Vagina (tissue), 2 donors: ENCODE data around the gene B3GLCT.

Experiments
- POLR2A ChIP-seq, 2 donors: fragments of 450-650 bp; IDR thresholded peaks; one replicate each; pipeline ENCODE4 v1.6.1; 2017; ENCODE audit warnings: antibody characterized with exemption in 2 of 2, mild to moderate bottlenecking in 2 of 2, moderate library complexity in 2 of 2
- POLR2AphosphoS5 ChIP-seq, 2 donors: sonication (generic); formaldehyde crosslinking; IDR thresholded peaks; one replicate each; pipeline ENCODE4 v1.9.0; 2017; ENCODE audit warnings: antibody characterized with exemption in 2 of 2, mild to moderate bottlenecking in 2 of 2, low read depth in 1 of 2; ENCODE audit not compliant: insufficient read depth in 1 of 2
- TF ChIP-seq, protein P1 (sequence below), 3 experiments: fragments of 450-650 bp in 2 of 3; fragments of 200-600 bp in 1 of 3; sonication (generic) in 1 of 3; IDR thresholded peaks; one replicate each; pipeline ENCODE4 v1.5.1; 2017 to 2019; ENCODE audit warnings: antibody characterized with exemption in 3 of 3, mild to moderate bottlenecking in 2 of 3, moderate library complexity in 2 of 3

DNA sequence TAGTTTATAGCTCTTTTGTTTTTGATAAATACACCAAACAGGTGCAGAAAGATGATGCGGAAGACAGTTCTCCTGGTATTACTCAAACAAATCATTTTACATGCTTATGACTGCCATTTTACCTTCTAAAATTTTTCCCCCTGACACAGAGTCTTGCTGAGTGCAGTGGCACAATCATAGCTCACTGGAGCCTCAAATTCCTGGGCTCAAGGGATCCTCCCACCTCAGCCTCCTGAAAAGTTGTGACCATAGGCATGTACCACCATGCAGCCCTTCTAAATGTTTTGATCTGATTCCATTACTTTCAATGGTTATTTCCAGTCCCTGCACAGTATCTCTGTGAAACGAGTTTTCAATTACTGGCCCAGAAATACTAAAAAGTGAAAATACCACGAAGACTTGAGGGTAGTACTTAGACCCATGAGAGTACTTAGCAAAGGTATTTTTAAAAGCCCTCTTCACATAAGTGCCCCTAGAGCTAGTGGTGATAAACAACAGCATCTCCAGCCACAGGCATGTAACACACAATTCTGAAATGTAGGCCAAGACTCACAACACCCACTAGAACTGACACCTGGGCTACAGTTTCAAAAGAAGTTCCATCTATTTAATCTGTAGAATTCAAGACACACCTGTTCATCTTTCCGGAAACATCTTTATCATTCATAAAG lies 49.3 kb upstream of the B3GLCT start:
- TF ChIP-seq, protein P1, sequence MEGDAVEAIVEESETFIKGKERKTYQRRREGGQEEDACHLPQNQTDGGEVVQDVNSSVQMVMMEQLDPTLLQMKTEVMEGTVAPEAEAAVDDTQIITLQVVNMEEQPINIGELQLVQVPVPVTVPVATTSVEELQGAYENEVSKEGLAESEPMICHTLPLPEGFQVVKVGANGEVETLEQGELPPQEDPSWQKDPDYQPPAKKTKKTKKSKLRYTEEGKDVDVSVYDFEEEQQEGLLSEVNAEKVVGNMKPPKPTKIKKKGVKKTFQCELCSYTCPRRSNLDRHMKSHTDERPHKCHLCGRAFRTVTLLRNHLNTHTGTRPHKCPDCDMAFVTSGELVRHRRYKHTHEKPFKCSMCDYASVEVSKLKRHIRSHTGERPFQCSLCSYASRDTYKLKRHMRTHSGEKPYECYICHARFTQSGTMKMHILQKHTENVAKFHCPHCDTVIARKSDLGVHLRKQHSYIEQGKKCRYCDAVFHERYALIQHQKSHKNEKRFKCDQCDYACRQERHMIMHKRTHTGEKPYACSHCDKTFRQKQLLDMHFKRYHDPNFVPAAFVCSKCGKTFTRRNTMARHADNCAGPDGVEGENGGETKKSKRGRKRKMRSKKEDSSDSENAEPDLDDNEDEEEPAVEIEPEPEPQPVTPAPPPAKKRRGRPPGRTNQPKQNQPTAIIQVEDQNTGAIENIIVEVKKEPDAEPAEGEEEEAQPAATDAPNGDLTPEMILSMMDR (IDR thresholded peaks at IDR 0.05), result no peak
- TF ChIP-seq POLR2A (IDR thresholded peaks at IDR 0.05) (no peak), POLR2AphosphoS5 (IDR thresholded peaks at IDR 0.05; ENCODE audit: insufficient read depth in 1 of 2, low read depth in 1 of 2) (no peak)
